ENCODE results near the gene TSC22D3.

TSC22D3 gene

DNA sequence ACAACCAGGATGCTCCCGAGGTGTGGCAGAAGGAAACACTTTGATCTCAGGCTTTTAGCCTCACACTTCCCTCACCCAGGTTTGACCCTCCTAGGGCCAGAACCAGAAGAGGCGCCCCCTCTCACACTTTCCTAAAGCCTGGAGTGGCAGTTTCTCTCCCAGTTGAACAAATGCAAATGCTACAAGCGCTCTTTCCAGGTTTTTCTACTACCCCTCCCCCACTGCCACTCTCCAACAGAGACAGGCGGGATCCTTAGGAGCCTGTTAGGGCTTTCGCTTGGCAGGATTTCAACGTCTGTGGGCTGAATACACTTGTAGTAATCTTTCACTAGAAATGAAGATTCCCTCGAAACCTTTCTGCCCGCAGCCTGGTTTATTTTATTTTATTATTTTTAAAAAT is 2.4 kb downstream of the TSC22D3 start:
- DNase-seq (no peak), ATAC-seq (ENCODE audit: insufficient read depth, low read depth) (no peak)
- Histone ChIP-seq H4K20me1 (ENCODE audit: insufficient read depth, low read length) (no peaks in the 10 kb centered on the region), H3K4me1 (ENCODE audit: insufficient read depth, low read length) (no peaks in the 10 kb centered on the region), H3K9me3 (ENCODE audit: insufficient read depth, low read length, severe bottlenecking) (no peaks in the 10 kb centered on the region), H3K4me2 (ENCODE audit: insufficient read depth, low read length) (no peak overlapping the region), H3K27me3 (ENCODE audit: insufficient read depth, low read length, poor library complexity) (peaks cover 8% of the 10 kb centered on the region), H3K9ac (ENCODE audit: low read depth, low read length) (no peak overlapping the region), H3K27ac (ENCODE audit: low read length) (no peak overlapping the region), H2AFZ (ENCODE audit: low read depth, low read length) (no peak overlapping the region), H3K4me3 (ENCODE audit: low read depth in 1 of 2, low read length in 2 of 2) (no peak overlapping the region), H3K36me3 (ENCODE audit: insufficient read depth, low read length) (no peaks in the 10 kb centered on the region), H3K79me2 (ENCODE audit: insufficient read depth, low read length) (no peaks in the 10 kb centered on the region)
- TF ChIP-seq, protein P1, sequence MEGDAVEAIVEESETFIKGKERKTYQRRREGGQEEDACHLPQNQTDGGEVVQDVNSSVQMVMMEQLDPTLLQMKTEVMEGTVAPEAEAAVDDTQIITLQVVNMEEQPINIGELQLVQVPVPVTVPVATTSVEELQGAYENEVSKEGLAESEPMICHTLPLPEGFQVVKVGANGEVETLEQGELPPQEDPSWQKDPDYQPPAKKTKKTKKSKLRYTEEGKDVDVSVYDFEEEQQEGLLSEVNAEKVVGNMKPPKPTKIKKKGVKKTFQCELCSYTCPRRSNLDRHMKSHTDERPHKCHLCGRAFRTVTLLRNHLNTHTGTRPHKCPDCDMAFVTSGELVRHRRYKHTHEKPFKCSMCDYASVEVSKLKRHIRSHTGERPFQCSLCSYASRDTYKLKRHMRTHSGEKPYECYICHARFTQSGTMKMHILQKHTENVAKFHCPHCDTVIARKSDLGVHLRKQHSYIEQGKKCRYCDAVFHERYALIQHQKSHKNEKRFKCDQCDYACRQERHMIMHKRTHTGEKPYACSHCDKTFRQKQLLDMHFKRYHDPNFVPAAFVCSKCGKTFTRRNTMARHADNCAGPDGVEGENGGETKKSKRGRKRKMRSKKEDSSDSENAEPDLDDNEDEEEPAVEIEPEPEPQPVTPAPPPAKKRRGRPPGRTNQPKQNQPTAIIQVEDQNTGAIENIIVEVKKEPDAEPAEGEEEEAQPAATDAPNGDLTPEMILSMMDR (IDR thresholded peaks at IDR 0.05; ENCODE audit: borderline replicate concordance, extremely low read depth, low read length, poor library complexity, severe bottlenecking), result no peak
- TF ChIP-seq EZH2 (IDR thresholded peaks at IDR 0.05; ENCODE audit: borderline replicate concordance, low read depth, low read length, severe bottlenecking), result no peak

DNA sequence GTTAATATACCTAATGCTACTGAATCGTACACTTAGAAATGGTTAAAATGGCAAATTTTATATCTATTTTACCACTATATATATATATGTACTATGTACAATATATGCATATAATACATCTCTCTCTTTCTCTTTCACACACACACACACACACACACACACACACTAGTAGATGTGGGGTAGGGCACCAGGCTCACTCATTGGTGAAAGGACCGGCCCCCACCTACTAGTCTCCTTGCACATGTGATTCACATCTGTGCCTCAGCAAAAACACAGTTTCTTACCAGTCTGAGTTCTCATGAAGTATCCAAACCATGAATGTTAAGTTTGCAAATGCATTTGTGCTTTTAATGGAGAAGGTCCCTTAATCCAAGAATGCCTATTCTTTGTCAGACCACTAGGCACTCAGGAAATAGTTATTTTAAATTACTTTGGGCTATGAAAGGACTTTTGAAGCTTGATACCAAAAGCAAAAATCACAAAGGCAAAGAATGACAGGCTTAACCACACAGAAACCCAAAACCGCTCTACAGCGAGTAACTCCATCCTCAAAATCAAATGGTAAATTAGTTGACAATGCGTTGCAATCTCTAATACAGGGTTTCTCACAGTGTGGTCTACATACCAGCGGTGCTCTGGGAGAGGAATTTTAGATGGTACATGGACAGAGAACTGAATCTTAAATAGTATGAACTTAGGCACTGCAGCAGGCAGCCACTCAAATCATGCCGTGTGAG is 5.8 kb downstream of the TSC22D3 start:
- H3K27ac ChIP-seq (ENCODE audit: low read length), result no peak overlapping the region
- TF ChIP-seq, protein P1 (IDR thresholded peaks at IDR 0.05; ENCODE audit: borderline replicate concordance, extremely low read depth, low read length, poor library complexity, severe bottlenecking), result no peak
- no peak for TF ChIP-seq EZH2 (IDR thresholded peaks at IDR 0.05; ENCODE audit: borderline replicate concordance, low read depth, low read length, severe bottlenecking)
- H3K79me2 ChIP-seq (ENCODE audit: insufficient read depth, low read length), result no peaks in the 10 kb centered on the region
- H3K4me1 ChIP-seq (ENCODE audit: insufficient read depth, low read length), result no peaks in the 10 kb centered on the region
- H3K36me3 ChIP-seq (ENCODE audit: insufficient read depth, low read length), result no peaks in the 10 kb centered on the region
- no peak overlapping the region for H3K4me2 ChIP-seq (ENCODE audit: insufficient read depth, low read length)
- no peaks in the 10 kb centered on the region for H3K9me3 ChIP-seq (ENCODE audit: insufficient read depth, low read length, severe bottlenecking)
- DNase-seq (no peak), ATAC-seq (ENCODE audit: insufficient read depth, low read depth) (no peak)
- no peak overlapping the region for H2AFZ ChIP-seq (ENCODE audit: low read depth, low read length)
- H4K20me1 ChIP-seq (ENCODE audit: insufficient read depth, low read length), result no peaks in the 10 kb centered on the region
- no peak overlapping the region for H3K4me3 ChIP-seq (ENCODE audit: low read depth in 1 of 2, low read length in 2 of 2)
- peaks cover 1% of the 10 kb centered on the region for H3K27me3 ChIP-seq (ENCODE audit: insufficient read depth, low read length, poor library complexity)
- no peak overlapping the region for H3K9ac ChIP-seq (ENCODE audit: low read depth, low read length)

DNA sequence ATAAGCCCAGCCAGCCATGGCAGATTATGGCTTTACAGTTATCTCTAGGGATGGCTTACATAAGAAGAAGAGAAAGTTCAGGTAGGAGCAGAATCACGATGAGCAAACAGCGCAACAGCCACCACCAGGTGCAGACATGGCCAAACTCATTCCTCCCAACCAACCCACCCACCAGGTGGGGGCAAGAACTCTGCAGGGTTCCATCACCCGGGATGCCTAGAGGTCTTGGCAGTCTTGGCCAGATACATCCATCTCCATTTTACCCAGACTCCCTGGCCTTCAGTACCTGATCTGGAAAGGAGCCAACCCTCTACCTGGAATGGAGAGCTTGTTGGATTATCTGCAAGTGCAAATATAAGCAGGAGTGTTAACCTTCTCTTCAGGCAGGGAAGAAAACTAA is 7.5 kb downstream of the TSC22D3 start:
- ATAC-seq (ENCODE audit: insufficient read depth, low read depth) (no peak), DNase-seq (no peak)
- H3K27me3 ChIP-seq (ENCODE audit: insufficient read depth, low read length, poor library complexity), result no peaks in the 10 kb centered on the region

More for the DNA sequence above, 7.5 kb downstream of the TSC22D3 start:
- Histone ChIP-seq H3K36me3 (ENCODE audit: insufficient read depth, low read length) (no peaks in the 10 kb centered on the region), H4K20me1 (ENCODE audit: insufficient read depth, low read length) (no peaks in the 10 kb centered on the region), H2AFZ (ENCODE audit: low read depth, low read length) (no peak overlapping the region), H3K4me1 (ENCODE audit: insufficient read depth, low read length) (no peaks in the 10 kb centered on the region), H3K4me2 (ENCODE audit: insufficient read depth, low read length) (no peak overlapping the region), H3K27ac (ENCODE audit: low read length) (no peak overlapping the region), H3K9ac (ENCODE audit: low read depth, low read length) (no peak overlapping the region), H3K9me3 (ENCODE audit: insufficient read depth, low read length, severe bottlenecking) (no peaks in the 10 kb centered on the region), H3K4me3 (ENCODE audit: low read depth in 1 of 2, low read length in 2 of 2) (no peak overlapping the region), H3K79me2 (ENCODE audit: insufficient read depth, low read length) (no peaks in the 10 kb centered on the region)
- TF ChIP-seq, protein P1 (IDR thresholded peaks at IDR 0.05; ENCODE audit: borderline replicate concordance, extremely low read depth, low read length, poor library complexity, severe bottlenecking), result no peak
- no peak for TF ChIP-seq EZH2 (IDR thresholded peaks at IDR 0.05; ENCODE audit: borderline replicate concordance, low read depth, low read length, severe bottlenecking)
